ENCODE measurements around the gene PPP1R16B. TPM values are rescaled to one million over a fixed set of nuclear protein-coding genes. Genes with fewer than 3 reads are reported as not detected.

The PPP1R16B gene
- total RNA-seq, 1 donor from 2014 or later: 13.0 TPM

DNA sequence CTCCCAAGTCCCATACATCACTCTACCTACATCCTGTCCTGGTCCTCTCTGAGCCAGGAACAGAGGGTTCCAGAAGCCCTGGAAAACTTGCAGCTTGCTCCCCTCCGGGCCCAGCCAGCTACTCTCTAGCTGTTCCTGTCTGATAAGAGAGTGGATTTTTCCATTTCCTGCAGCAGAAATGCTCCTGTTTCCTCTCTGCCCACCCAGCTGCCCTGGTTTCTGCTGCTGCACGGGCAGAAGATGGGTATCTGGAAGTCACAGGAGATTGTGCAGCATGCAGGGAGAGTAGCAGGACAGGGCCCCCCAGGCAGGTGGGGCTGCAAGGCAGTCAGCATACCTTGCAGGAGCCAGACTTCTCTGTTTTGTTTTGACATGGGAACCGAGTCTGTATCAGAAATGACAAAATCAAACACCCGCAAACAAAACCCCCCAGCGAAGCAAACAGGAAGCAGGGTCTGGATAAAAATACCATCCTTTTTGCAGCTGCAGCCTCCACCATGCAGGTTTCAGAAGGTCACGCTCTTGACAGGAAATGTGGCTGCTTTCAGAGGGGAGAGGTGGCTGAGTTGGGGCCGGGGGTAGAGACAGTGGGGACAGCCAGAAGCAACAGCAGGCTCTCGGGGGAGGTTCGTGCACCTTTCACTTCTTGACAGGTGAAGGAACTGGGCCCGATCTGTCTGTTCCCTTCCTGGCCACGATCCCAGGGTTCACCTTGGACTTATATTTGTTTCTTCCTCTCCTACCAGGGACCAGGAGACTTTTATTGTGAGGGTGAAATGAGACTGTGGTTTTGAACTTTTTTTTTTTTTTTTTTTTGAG is 69.9 kb downstream of the PPP1R16B start:
- no peaks in the 10 kb centered on the region for H3K36me3 ChIP-seq
- H3K9me3 ChIP-seq: no peaks in the 10 kb centered on the region
- DNase-seq (no peak), ATAC-seq (peak; percentile 46 to 50)
- H3K27ac ChIP-seq: peak overlapping the region; percentile 70
- intact Hi-C loops (cut with DNase I): no loop called here
- H3K27me3 ChIP-seq (ENCODE audit: low read depth): peaks cover 3% of the 10 kb centered on the region
- H3K4me3 ChIP-seq: peak overlapping the region; percentile 2
- TF ChIP-seq CTCF (IDR thresholded peaks at IDR 0.05): no peak
- peaks cover 54% of the 10 kb centered on the region for H3K4me1 ChIP-seq

DNA sequence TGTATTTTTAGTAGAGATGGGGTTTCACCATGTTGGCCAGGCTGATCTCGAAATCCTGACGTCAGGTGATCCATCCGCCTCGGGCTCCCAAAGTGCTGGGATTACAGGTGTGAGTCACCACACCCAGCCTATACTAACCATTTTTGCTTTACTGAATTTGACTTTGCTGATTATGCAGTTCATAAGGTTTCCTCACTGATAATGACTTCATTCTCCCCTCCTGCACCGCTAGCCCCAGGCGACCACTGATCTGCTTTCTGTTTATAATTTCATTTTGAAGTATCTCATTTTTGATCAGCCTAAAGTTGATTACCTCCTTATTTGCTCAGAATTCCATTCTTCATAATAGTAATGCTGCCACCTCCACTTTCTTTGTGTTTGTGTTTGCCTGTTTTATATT is 72.0 kb downstream of the PPP1R16B start:
- Histone ChIP-seq H3K4me3 (no peak overlapping the region), H3K27ac (no peak overlapping the region), H3K9me3 (no peaks in the 10 kb centered on the region), H3K27me3 (ENCODE audit: low read depth) (peaks cover 3% of the 10 kb centered on the region), H3K4me1 (peaks cover 37% of the 10 kb centered on the region), H3K36me3 (no peaks in the 10 kb centered on the region)
- intact Hi-C loops (cut with DNase I): no loop called here
- no peak for DNase-seq
- TF ChIP-seq CTCF (IDR thresholded peaks at IDR 0.05): no peak
- no peak for ATAC-seq

GRCh38 chr20:38878866-38879265 is 73.4 kb downstream of the PPP1R16B start:
- no peak for ATAC-seq
- no peak for DNase-seq
- Histone ChIP-seq H3K9me3 (no peaks in the 10 kb centered on the region), H3K4me3 (no peak overlapping the region), H3K4me1 (peaks cover 44% of the 10 kb centered on the region), H3K27me3 (ENCODE audit: low read depth) (peaks cover 3% of the 10 kb centered on the region), H3K36me3 (no peaks in the 10 kb centered on the region), H3K27ac (no peak overlapping the region)
- TF ChIP-seq CTCF (IDR thresholded peaks at IDR 0.05): no peak
- intact Hi-C loops (cut with DNase I): no loop called here

GRCh38 chr20:38880952-38881735 is 75.6 kb downstream of the PPP1R16B start:
- ATAC-seq: no peak
- no peak for DNase-seq
- Histone ChIP-seq H3K27ac (no peak overlapping the region), H3K27me3 (ENCODE audit: low read depth) (peaks cover 3% of the 10 kb centered on the region), H3K4me1 (peaks cover 28% of the 10 kb centered on the region), H3K36me3 (no peaks in the 10 kb centered on the region), H3K4me3 (no peak overlapping the region), H3K9me3 (no peaks in the 10 kb centered on the region)
- TF ChIP-seq CTCF (IDR thresholded peaks at IDR 0.05): no peak
- intact Hi-C loops (cut with DNase I): no loop called here

GRCh38 chr20:38881806-38882440 is 76.4 kb downstream of the PPP1R16B start:
- TF ChIP-seq CTCF (IDR thresholded peaks at IDR 0.05): no peak
- H3K27me3 ChIP-seq (ENCODE audit: low read depth): peaks cover 3% of the 10 kb centered on the region
- H3K9me3 ChIP-seq: no peaks in the 10 kb centered on the region
- no peaks in the 10 kb centered on the region for H3K36me3 ChIP-seq
- ATAC-seq (no peak), DNase-seq (no peak)
- no peak overlapping the region for H3K4me3 ChIP-seq
- H3K4me1 ChIP-seq: peaks cover 21% of the 10 kb centered on the region
- intact Hi-C loops (cut with DNase I): no loop called here
- no peak overlapping the region for H3K27ac ChIP-seq
